ENCODE measurements around the gene ITGB1.

Gene ITGB1

GRCh38 chr10:32889631-32890212, 68.3 kb downstream of the ITGB1 start:
- no peak for DNase-seq (ENCODE audit: low read depth)

GRCh38 chr10:32888161-32888927, 69.7 kb downstream of the ITGB1 start:
- no peak for DNase-seq (ENCODE audit: low read depth)

DNA sequence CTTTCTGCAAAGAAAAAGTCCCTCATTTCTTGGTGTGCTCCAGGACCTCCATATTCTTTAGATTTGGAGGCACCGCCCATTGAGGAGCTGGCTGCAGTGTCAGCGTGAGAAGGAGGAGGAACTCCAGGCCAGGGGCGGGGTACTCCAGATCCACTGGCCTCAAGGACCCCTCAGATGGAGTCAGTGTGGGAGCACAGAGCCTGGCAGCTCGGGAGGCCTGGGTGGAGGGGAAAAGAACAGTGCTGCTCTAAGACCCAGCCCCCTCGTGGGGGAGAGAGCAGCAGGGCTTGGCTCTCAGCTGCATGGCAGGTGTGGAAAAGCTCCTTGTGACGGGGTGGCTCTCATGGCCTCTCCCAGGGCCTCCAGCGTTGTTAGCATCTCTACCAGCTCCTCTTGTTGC, 70.5 kb downstream of the ITGB1 start:
- no peak for DNase-seq (ENCODE audit: low read depth)

DNA sequence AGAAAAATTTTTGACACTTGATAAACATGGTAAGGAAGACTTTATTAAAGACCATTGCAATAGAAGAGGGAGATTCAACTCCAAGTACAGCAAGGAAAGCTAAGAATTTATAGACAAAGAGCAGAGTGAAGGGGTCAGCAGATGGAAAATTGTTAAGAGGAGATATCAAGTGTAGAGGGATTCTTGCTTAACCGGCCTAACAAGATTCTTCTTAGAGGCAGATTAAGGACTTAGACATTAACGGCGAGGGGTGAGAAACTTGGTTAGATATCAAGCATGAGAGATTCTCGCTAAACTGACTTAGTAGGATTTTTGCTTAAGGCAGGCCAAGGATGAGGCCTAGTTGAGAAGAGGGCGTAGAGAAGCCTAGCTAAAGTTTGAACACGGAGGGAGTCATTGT, 76.0 kb downstream of the ITGB1 start:
- DNase-seq (ENCODE audit: low read depth) = no peak

DNA sequence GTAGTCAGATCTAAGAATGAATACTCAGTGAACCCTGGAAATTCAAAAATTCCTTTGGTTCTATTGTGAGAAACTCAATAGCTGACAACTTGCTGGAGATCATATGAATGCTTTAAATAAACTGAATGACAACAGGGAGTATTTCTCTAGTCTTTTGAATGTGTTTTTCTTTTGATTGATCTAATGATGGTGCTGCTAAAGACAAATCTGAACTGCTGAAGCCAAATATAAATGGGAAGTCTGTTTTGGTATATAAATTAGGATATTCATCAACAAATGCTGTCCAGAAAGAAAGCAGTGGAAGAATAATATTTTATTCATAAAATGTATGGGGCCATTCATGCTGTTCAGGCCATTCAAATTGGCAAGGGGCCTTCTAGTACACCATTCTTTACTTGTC, 79.4 kb downstream of the ITGB1 start:
- DNase-seq (ENCODE audit: low read depth) = no peak

GRCh38 chr10:32877915-32878314, 80.1 kb downstream of the ITGB1 start:
- no peak for DNase-seq (ENCODE audit: low read depth)

DNA sequence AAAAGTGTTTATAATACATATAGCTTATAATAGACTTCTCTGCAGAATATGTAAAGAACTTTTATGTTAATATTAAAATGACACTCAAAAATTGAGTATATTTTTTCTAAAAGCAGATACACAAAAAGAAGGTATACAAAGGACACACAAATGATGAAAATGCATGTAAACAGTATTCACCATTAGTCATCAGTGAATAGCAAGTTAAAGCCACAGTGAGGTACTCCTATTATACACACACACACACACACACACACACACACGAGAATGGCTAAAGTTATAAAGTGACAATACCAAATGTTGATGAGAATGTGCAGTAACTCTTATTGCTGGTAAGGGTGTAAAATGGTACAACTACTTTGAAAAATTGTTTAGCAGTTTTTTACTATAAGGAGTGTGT, 92.9 kb downstream of the ITGB1 start:
- DNase-seq (ENCODE audit: low read depth) = no peak

- no peak for DNase-seq (ENCODE audit: low read depth)
Observed at GRCh38 chr10:32854435-32854834, 103.6 kb downstream of the ITGB1 start.

DNA sequence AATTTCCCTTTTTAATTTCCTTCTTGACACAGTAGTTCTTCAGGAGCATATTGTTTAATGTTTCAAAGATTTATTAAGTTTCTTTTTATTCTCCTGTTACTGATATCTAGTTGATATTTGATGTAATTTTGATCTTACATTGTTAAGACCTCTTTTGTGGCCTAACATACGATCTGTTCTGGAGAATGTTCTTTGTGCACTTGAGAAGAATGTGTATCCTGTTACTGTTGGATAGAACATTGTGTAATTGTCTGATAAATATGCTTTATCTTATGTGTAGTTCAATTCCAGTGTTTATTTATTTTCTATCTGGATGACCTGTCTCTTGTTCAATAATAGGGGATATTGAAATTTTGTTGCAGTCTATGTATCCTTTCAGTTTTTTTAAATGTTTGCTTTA, 106.7 kb downstream of the ITGB1 start:
- DNase-seq (ENCODE audit: low read depth) = no peak
